ENCODE data around the gene MMP15. TPM values are rescaled to one million over a fixed set of nuclear protein-coding genes. Genes with fewer than 3 reads are reported as not detected.

The MMP15 gene
- total and polyA plus RNA-seq, 2 of the 13 experiments (the other 11 are each of a cell fraction or from before 2014, with no cell fraction given) = 35.2 to 44.9 TPM

DNA sequence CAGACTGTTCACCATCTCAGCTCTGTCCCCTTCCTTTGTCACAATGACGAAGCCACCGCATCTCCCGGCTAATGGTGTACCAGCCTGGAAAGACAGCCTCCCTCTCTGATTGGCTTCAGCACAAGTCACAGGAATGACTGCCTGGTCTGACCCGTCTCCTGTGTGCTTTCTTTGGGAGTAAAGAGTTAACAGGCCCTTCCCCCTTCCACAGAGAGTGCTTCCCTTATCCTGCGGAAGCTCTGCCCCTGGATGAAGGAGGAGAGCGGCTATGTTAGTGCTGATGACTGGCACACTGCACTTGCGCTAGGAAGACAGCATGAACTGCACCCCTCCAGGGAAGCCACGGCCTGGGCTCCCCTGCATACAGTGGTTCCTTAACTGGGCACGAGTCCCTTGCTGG, 13.1 kb upstream of the MMP15 start (continued):
- TF ChIP-seq, protein P1, sequence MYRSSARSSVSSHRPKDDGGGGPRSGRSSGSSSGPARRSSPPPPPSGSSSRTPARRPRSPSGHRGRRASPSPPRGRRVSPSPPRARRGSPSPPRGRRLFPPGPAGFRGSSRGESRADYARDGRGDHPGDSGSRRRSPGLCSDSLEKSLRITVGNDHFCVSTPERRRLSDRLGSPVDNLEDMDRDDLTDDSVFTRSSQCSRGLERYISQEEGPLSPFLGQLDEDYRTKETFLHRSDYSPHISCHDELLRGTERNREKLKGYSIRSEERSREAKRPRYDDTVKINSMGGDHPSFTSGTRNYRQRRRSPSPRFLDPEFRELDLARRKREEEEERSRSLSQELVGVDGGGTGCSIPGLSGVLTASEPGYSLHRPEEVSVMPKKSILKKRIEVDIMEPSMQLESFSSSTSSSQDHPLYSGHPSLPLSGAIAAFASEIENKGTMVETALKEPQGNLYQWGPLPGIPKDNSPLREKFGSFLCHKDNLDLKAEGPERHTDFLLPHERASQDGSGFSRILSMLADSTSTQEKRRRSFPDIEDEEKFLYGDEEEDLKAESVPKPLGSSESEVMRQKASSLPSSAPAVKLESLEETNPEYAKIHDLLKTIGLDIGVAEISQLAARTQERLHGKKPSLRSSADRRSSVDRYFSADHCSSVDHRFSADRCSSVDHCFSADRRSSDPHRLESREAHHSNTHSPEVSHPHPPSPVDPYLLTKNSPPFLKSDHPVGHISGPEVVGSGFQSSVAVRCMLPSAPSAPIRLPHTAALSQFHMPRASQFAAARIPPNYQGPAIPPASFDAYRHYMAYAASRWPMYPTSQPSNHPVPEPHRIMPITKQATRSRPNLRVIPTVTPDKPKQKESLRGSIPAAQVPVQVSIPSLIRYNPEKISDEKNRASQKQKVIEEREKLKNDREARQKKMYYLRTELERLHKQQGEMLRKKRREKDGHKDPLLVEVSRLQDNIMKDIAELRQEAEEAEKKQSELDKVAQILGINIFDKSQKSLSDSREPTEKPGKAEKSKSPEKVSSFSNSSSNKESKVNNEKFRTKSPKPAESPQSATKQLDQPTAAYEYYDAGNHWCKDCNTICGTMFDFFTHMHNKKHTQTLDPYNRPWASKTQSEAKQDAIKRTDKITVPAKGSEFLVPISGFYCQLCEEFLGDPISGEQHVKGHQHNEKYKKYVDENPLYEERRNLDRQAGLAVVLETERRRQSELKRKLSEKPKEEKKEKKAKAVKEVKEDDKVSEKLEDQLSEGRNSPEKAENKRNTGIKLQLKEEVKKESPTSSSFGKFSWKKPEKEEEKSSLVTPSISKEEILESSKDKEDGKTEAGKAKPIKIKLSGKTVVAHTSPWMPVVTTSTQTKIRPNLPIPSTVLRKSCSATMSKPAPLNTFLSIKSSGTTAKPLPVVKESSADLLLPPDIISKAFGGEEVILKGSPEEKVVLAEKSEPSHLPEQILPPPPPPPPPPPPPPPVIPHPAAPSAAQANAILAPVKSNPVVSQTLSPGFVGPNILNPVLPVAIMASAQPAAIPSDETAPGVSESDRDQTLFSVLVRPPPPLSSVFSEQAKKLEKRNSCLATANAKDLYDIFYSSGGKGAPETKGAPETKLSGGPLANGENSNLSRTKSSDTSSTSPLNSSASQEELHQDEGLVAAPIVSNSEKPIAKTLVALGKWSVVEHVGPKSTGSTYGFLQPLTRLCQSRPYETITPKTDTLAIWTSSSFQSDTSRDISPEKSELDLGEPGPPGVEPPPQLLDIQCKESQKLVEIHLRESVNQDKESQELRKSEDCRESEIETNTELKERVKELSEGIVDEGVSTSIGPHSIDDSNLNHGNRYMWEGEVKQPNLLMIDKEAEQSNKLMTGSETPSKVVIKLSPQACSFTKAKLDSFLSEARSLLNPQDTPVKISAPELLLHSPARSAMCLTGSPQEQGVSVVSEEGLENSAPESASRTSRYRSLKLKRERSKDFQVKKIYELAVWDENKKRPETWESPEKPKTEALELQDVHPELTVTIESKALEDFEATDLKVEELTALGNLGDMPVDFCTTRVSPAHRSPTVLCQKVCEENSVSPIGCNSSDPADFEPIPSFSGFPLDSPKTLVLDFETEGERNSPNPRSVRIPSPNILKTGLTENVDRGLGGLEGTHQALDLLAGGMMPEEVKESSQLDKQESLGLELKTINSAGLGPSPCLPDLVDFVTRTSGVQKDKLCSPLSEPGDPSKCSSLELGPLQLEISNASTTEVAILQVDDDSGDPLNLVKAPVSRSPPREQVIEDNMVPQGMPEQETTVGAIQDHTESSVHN (CRISPR knock-in tag; IDR thresholded peaks at IDR 0.05) = no peak
- TF ChIP-seq NFYB (CRISPR knock-in tag; IDR thresholded peaks at IDR 0.05) (no peak), POLR2G (IDR thresholded peaks at IDR 0.05; ENCODE audit: low read depth, low read length) (no peak), ZNF644 (CRISPR knock-in tag; IDR thresholded peaks at IDR 0.05; ENCODE audit: low read depth) (no peak), ZNF850 (CRISPR knock-in tag; conservative IDR thresholded peaks at IDR 0.05) (no peak)
- TF ChIP-seq, protein P2, sequence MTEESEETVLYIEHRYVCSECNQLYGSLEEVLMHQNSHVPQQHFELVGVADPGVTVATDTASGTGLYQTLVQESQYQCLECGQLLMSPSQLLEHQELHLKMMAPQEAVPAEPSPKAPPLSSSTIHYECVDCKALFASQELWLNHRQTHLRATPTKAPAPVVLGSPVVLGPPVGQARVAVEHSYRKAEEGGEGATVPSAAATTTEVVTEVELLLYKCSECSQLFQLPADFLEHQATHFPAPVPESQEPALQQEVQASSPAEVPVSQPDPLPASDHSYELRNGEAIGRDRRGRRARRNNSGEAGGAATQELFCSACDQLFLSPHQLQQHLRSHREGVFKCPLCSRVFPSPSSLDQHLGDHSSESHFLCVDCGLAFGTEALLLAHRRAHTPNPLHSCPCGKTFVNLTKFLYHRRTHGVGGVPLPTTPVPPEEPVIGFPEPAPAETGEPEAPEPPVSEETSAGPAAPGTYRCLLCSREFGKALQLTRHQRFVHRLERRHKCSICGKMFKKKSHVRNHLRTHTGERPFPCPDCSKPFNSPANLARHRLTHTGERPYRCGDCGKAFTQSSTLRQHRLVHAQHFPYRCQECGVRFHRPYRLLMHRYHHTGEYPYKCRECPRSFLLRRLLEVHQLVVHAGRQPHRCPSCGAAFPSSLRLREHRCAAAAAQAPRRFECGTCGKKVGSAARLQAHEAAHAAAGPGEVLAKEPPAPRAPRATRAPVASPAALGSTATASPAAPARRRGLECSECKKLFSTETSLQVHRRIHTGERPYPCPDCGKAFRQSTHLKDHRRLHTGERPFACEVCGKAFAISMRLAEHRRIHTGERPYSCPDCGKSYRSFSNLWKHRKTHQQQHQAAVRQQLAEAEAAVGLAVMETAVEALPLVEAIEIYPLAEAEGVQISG (CRISPR knock-in tag; IDR thresholded peaks at IDR 0.05) = no peak

Data from HepG2 (cell line).